B cell (primary cell): ENCODE results near the gene HOXB13.

ENCODE experiments used
- EZH2 ChIP-seq: IDR thresholded peaks from 2 replicates; pipeline ENCODE4 v1.6.1; 2012; ENCODE audit warnings: borderline replicate concordance, low read depth, mild to moderate bottlenecking, moderate library complexity, low read length; ENCODE audit not compliant: insufficient read depth, poor library complexity, severe bottlenecking
- TF ChIP-seq, protein P1 (sequence below): fragments of 200-600 bp; IDR thresholded peaks from one replicate; pipeline ENCODE4 v1.8.0; 2022; ENCODE audit warnings: antibody characterized with exemption, mild to moderate bottlenecking

DNA sequence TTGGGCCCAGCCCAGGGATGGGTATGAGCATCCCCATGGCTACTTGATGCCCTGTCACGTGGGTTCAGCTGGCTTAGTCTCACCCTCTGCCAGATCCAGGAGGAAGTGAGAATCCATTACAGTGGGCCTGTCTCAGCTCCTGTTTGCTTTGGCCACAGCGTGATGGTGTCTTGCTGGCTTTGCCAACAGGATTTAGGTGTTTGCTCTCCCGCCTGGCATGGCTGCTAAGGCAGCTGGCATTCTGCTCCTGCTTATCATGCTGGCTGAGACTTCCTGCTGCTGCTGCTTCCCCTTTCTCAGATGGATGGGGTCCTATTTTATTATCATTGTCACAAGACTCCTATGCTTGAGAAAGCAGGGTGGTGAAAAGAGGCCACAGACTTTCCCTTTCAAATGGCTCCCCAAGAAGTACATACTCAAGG is 28.3 kb upstream of the HOXB13 start:
- TF ChIP-seq, protein P1, sequence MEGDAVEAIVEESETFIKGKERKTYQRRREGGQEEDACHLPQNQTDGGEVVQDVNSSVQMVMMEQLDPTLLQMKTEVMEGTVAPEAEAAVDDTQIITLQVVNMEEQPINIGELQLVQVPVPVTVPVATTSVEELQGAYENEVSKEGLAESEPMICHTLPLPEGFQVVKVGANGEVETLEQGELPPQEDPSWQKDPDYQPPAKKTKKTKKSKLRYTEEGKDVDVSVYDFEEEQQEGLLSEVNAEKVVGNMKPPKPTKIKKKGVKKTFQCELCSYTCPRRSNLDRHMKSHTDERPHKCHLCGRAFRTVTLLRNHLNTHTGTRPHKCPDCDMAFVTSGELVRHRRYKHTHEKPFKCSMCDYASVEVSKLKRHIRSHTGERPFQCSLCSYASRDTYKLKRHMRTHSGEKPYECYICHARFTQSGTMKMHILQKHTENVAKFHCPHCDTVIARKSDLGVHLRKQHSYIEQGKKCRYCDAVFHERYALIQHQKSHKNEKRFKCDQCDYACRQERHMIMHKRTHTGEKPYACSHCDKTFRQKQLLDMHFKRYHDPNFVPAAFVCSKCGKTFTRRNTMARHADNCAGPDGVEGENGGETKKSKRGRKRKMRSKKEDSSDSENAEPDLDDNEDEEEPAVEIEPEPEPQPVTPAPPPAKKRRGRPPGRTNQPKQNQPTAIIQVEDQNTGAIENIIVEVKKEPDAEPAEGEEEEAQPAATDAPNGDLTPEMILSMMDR, result no peak
- no peak for TF ChIP-seq EZH2
